AG04450 (cell line): Measurements from ENCODE around the gene ZCCHC2. TPM values are rescaled to one million over a fixed set of nuclear protein-coding genes. Genes with fewer than 3 reads are reported as not detected.

Source experiments
- CTCF ChIA-PET: fragments of 300-600, 350-600 bp; formaldehyde crosslinking; extraction: SDS; loops from one replicate; lab custom pipeline; 2022; ENCODE audit warnings: antibody characterized with exemption, inconsistent platforms; lab: Charles Lee
- POLR2A ChIA-PET: fragments of 350-600 bp; formaldehyde crosslinking; extraction: SDS; loops from one replicate; lab custom pipeline; 2021; ENCODE audit warnings: antibody characterized with exemption, inconsistent platforms; lab: Yijun Ruan, JAX
- DNase-seq: peaks from one replicate; pipeline ENCODE4 v3.0.0-alpha.2; 2011; ENCODE audit warnings: low read depth, low spot score
- H3K27ac ChIP-seq: one replicate; pipeline ENCODE4 v1.5.1; 2012; ENCODE audit warnings: low read depth, low read length, control low read depth
- H3K27me3 ChIP-seq: one replicate; pipeline ENCODE4 v1.6.0; 2012; ENCODE audit warnings: low read length; ENCODE audit not compliant: control insufficient read depth, insufficient read depth
- H3K4me3 ChIP-seq: 2 replicates; pipeline ENCODE4 v1.5.1; 2011; ENCODE audit warnings: mild to moderate bottlenecking, low read depth, low read length, control low read depth
- H3K9me3 ChIP-seq: 2 replicates; pipeline ENCODE4 v1.5.1; 2012; ENCODE audit warnings: low read length; ENCODE audit not compliant: control insufficient read depth, insufficient read depth
- polyA plus RNA-seq: library from polyadenylated mRNA; depleted of rRNA; stranded (reverse); fragments of >200 nt; gene quantifications from 2 replicates; pipeline ENCODE4 v1.2.3, GENCODE V29; 2011
- TF ChIP-seq, protein P1 (sequence below): IDR thresholded peaks from 2 replicates; pipeline ENCODE4 v1.5.1; 2011; ENCODE audit warnings: low read depth, low read length, control low read depth, inconsistent platforms

ZCCHC2 gene
- polyA plus RNA-seq, 1 experiment: 5.8 TPM

DNA sequence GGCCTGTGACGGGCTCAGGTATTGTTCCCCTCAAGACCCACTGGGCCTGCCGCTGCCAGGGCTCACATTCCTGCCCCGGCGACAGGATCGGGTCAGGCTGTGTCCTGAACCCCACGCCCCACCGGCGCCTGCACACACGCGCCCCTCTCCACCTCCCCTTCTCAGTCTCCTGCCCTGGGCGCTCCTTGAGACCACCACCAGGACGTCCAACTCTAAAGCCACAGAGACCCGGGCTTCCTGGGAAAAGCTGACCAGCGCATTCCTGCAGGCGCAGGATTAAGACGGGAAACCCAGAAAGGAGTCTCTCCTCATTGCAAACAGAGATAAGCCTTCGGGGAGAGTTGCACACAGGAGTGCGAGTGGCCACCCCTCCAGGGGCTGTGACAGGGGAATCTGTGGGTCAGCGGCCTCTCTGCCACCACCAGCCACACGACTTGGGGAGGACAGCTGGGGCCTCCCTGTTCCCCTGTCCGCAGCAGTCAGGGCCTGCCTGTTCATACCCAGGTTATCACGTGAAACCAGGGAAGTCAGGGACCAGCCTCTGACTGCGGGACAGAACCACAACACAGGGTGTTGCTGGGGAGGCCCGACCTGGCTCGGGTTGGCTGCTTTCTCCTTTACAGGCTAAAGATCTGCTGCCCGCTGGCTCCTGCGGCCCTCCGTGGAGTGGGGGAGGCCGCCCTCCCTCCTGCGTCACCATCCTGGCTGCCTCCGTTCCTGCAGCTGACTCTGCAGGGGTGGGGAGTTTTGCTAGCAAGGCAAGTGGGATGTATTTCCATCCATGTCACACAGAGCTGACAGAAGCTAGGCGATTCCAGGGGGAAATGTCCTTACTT, 88.8 kb downstream of the ZCCHC2 start:
- no peak overlapping the region for H3K27ac ChIP-seq
- DNase-seq: no peak
- CTCF ChIA-PET: interaction anchor here (1.2 kb wide), 1 partner anchor 25 kb away, joined by 4 read pairs; no protein-coding TSS in a partner anchor
- TF ChIP-seq, protein P1, sequence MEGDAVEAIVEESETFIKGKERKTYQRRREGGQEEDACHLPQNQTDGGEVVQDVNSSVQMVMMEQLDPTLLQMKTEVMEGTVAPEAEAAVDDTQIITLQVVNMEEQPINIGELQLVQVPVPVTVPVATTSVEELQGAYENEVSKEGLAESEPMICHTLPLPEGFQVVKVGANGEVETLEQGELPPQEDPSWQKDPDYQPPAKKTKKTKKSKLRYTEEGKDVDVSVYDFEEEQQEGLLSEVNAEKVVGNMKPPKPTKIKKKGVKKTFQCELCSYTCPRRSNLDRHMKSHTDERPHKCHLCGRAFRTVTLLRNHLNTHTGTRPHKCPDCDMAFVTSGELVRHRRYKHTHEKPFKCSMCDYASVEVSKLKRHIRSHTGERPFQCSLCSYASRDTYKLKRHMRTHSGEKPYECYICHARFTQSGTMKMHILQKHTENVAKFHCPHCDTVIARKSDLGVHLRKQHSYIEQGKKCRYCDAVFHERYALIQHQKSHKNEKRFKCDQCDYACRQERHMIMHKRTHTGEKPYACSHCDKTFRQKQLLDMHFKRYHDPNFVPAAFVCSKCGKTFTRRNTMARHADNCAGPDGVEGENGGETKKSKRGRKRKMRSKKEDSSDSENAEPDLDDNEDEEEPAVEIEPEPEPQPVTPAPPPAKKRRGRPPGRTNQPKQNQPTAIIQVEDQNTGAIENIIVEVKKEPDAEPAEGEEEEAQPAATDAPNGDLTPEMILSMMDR: no peak
- POLR2A ChIA-PET: no interaction called here
- H3K4me3 ChIP-seq: no peak overlapping the region
- peaks cover 28% of the 10 kb centered on the region for H3K27me3 ChIP-seq
- peaks cover 3% of the 10 kb centered on the region; the same call in 1 of the 2 replicates for H3K9me3 ChIP-seq

DNA sequence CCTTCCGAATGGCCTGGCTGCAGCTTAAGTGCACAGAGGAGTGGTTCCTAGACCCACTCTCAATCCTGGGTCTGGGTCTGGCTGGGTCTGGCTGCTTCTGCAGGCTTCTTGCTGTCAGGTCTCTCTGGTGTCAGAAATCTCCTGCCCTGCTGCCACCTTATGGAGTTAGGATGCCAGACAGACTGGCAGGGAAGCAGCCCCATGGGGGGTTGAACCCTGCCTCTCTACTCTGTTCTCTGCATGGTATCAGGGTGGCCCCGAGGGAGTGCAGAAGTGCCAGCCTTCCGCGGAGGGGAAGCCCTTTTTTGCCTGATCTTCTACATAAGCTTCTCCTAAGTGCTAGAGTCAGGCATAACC, 89.4 kb downstream of the ZCCHC2 start:
- TF ChIP-seq, protein P1: no peak
- Histone ChIP-seq H3K9me3 (peaks cover 1% of the 10 kb centered on the region; the same call in 1 of the 2 replicates), H3K27ac (no peak overlapping the region), H3K27me3 (peaks cover 33% of the 10 kb centered on the region), H3K4me3 (no peak overlapping the region)
- ChIA-PET POLR2A (no interaction called here), CTCF (no interaction called here)
- DNase-seq: no peak

DNA sequence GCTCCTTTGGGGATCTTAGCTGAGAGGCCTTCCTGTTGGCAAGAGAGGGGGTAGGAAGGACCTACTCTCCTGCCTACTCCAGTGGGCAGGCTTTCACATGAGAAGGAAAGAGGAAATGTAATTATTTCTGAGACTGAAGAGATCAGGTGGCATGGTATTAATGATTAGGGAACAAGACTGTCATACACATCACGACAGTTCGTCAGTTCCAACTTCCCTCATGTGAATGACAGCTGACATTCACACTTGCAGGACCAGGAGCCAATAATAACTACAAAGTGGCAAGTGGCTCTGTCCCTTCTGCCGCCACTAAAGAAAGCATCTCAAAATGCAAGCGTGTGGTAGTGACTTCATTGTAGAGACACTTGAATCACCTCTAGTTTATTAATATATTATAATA, 90.0 kb downstream of the ZCCHC2 start:
- Histone ChIP-seq H3K27me3 (peaks cover 33% of the 10 kb centered on the region), H3K9me3 (no peaks in the 10 kb centered on the region; the same call in 1 of the 2 replicates), H3K4me3 (no peak overlapping the region), H3K27ac (no peak overlapping the region)
- POLR2A ChIA-PET: no interaction called here
- no peak for DNase-seq
- CTCF ChIA-PET: no interaction called here
- TF ChIP-seq, protein P1: no peak

DNA sequence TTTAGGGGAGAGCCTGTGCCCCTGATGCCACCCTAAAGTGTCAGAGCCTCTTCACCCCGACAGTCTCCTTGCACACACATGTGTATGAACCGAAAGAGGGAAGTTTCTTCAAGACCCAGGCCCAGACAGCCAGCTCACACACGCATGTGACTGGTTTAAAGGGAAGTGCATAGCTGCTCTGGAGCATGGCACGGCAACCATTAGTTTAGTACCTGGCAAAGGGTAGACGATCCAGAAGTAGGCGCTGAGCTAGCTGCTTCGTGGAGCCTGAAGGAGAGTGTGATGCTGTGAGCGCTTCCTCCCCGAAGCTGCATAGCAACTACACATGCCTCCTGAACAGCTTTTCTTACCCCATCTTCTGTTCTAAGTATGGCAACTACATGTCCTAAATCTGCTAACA, 91.7 kb downstream of the ZCCHC2 start:
- TF ChIP-seq, protein P1: no peak
- no peak overlapping the region for H3K27ac ChIP-seq
- peaks cover 35% of the 10 kb centered on the region for H3K27me3 ChIP-seq
- ChIA-PET POLR2A (no interaction called here), CTCF (interaction anchor here (1.0 kb wide), 1 partner anchor 28 kb away, joined by 3 read pairs; no protein-coding TSS in a partner anchor)
- no peak for DNase-seq
- no peak overlapping the region for H3K4me3 ChIP-seq
- H3K9me3 ChIP-seq: no peaks in the 10 kb centered on the region; the same call in 1 of the 2 replicates

DNA sequence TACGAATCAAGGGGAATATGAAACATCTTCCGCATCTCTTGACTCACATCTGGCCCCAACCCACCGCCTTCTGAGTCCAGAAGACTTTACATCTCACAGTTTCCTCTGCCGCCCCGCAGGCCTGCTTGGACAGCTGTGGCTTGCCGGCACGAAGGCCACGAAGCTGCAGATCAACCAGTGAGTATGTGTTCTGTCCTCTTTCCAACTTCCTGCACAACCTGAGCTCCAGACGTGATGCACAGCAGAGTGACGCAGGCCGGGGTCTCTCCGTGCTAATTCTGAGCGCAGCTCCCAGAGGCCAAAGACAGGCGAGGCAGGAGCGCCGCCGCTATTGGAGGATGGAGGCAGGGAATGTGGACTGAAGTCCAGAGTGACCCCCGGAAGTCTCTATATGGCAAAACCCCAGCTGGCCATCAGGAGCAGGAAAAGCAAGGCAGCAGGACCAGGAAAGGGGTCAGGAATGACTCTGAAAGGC, 93.5 kb downstream of the ZCCHC2 start:
- no peak for DNase-seq
- ChIA-PET CTCF (interaction anchor here (1.0 to 1.5 kb wide), 3 partner anchors 30 to 32 kb away, joined by 3 to 6 read pairs (median 3); no protein-coding TSS in a partner anchor), POLR2A (no interaction called here)
- Histone ChIP-seq H3K4me3 (no peak overlapping the region), H3K9me3 (no peaks in the 10 kb centered on the region; the same call in 1 of the 2 replicates), H3K27ac (no peak overlapping the region), H3K27me3 (peaks cover 28% of the 10 kb centered on the region)
- TF ChIP-seq, protein P1: no peak
